HepG2 (cell line): ENCODE data around the gene EEF1E1. TPM values are rescaled to one million over a fixed set of nuclear protein-coding genes. Genes with fewer than 3 reads are reported as not detected.

Experiments
- AKNA ChIP-seq: sonication (generic); formaldehyde crosslinking; IDR thresholded peaks from 2 replicates; pipeline ENCODE4 v1.4.0; 2020; ENCODE audit warnings: missing genetic modification reagents, borderline replicate concordance
- ARID5B ChIP-seq: IDR thresholded peaks from 2 replicates; pipeline ENCODE4 v1.4.0; 2020; ENCODE audit warnings: mild to moderate bottlenecking, missing genetic modification reagents
- DPF2 ChIP-seq: sonication (generic); formaldehyde crosslinking; IDR thresholded peaks from 2 replicates; pipeline ENCODE4 v1.4.0; 2020; ENCODE audit warnings: mild to moderate bottlenecking, low read depth, missing genetic modification reagents, borderline replicate concordance
- ESRRA ChIP-seq: sonication (generic); formaldehyde crosslinking; IDR thresholded peaks from 2 replicates; pipeline ENCODE4 v1.5.1; 2020; ENCODE audit warnings: mild to moderate bottlenecking, low read depth, missing genetic modification reagents
- FOXA1 ChIP-seq, 2 experiments: fragments of 450-650 bp in 1 of 2; sonication (generic) in 1 of 2; formaldehyde crosslinking in 1 of 2; IDR thresholded peaks; 2 replicates each; pipeline versions ENCODE4 v1.4.0 to v1.6.1; 2016 to 2020; ENCODE audit warnings: missing genetic modification reagents in 1 of 2
- MLX ChIP-seq: IDR thresholded peaks from 2 replicates; pipeline ENCODE4 v1.6.1; 2016
- RXRA ChIP-seq: sonication (generic); formaldehyde crosslinking; IDR thresholded peaks from 2 replicates; pipeline ENCODE4 v1.5.1; 2020; ENCODE audit warnings: missing genetic modification reagents
- TCF12 ChIP-seq, 2 experiments: fragments of 450-650 bp in 1 of 2; sonication (generic) in 1 of 2; formaldehyde crosslinking in 1 of 2; IDR thresholded peaks; 2 replicates each; pipeline versions ENCODE4 v1.6.1 to v1.8.0; 2017 to 2022; ENCODE audit warnings: antibody characterized with exemption in 1 of 2, mild to moderate bottlenecking in 1 of 2, missing genetic modification reagents in 1 of 2, moderate library complexity in 1 of 2
- ZNF160 ChIP-seq: sonication (generic); formaldehyde crosslinking; IDR thresholded peaks from 2 replicates; pipeline ENCODE4 v1.8.0; 2022; ENCODE audit warnings: mild to moderate bottlenecking, inconsistent platforms, missing genetic modification reagents
- ZNF788 ChIP-seq: sonication (generic); formaldehyde crosslinking; IDR thresholded peaks from 2 replicates; pipeline ENCODE4 v1.5.0; 2020; ENCODE audit warnings: mild to moderate bottlenecking, missing genetic modification reagents, borderline replicate concordance
- polyA plus RNA-seq, 8 experiments: library from polyadenylated mRNA; depleted of rRNA in 3 of 8; stranded (reverse) in 7 of 8; unstranded in 1 of 8; fragments of >200 nt; fragmentation: Illumina TruSeq in 4 of 8; extraction: Trizol in 4 of 8; gene quantifications; 2 replicates each; pipeline versions ENCODE4 v1.2.1 to v1.2.3, GENCODE V29; 2011 to 2016; ENCODE audit warnings: low read depth in 4 of 8, missing spikeins in 1 of 8, mixed read lengths in 1 of 8; ENCODE audit not compliant: insufficient read depth in 1 of 8
- total RNA-seq, 5 experiments: library from RNA; depleted of rRNA; stranded (reverse); fragments of >200 nt; fragmentation: Illumina TruSeq; extraction: Trizol; gene quantifications; 2 replicates each; pipeline ENCODE4 v1.2.3, GENCODE V29; 2016; ENCODE audit warnings: low read depth in 1 of 5
- TF ChIP-seq, protein P1 (sequence below): sonication (generic); formaldehyde crosslinking; IDR thresholded peaks from 2 replicates; pipeline ENCODE4 v1.5.1; 2020; ENCODE audit warnings: mild to moderate bottlenecking, missing genetic modification reagents, moderate library complexity
- TF ChIP-seq, protein P2 (sequence below): sonication (generic); formaldehyde crosslinking; IDR thresholded peaks from 2 replicates; pipeline ENCODE4 v1.5.1; 2020; ENCODE audit warnings: mild to moderate bottlenecking, missing genetic modification reagents, borderline replicate concordance

EEF1E1 gene
- total and polyA plus RNA-seq, 2 of the 13 experiments (the other 11 are each of a cell fraction or from before 2014, with no cell fraction given) = 128 to 188 TPM

- TF ChIP-seq ARID5B (CRISPR knock-in tag) (peak; percentile 85), TCF12 (IDR thresholded peaks at IDR 0.05) (no peak), TCF12 (CRISPR knock-in tag; IDR thresholded peaks at IDR 0.05) (no peak), FOXA1 (IDR thresholded peaks at IDR 0.05) (no peak), FOXA1 (CRISPR knock-in tag; IDR thresholded peaks at IDR 0.05) (peak; percentile 79), ZNF160 (CRISPR knock-in tag) (no peak), ESRRA (CRISPR knock-in tag) (peak; percentile 32; the same call in 1 of the 2 replicates), AKNA (no peak), RXRA (CRISPR knock-in tag) (peak; percentile 69; the same call in 1 of the 2 replicates), MLX (CRISPR knock-in tag) (peak; percentile 72; the same call in 1 of the 2 replicates), DPF2 (peak; percentile 75), ZNF788 (CRISPR knock-in tag) (peak; percentile 23; the same call in 1 of the 2 replicates)
- TF ChIP-seq, protein P1, sequence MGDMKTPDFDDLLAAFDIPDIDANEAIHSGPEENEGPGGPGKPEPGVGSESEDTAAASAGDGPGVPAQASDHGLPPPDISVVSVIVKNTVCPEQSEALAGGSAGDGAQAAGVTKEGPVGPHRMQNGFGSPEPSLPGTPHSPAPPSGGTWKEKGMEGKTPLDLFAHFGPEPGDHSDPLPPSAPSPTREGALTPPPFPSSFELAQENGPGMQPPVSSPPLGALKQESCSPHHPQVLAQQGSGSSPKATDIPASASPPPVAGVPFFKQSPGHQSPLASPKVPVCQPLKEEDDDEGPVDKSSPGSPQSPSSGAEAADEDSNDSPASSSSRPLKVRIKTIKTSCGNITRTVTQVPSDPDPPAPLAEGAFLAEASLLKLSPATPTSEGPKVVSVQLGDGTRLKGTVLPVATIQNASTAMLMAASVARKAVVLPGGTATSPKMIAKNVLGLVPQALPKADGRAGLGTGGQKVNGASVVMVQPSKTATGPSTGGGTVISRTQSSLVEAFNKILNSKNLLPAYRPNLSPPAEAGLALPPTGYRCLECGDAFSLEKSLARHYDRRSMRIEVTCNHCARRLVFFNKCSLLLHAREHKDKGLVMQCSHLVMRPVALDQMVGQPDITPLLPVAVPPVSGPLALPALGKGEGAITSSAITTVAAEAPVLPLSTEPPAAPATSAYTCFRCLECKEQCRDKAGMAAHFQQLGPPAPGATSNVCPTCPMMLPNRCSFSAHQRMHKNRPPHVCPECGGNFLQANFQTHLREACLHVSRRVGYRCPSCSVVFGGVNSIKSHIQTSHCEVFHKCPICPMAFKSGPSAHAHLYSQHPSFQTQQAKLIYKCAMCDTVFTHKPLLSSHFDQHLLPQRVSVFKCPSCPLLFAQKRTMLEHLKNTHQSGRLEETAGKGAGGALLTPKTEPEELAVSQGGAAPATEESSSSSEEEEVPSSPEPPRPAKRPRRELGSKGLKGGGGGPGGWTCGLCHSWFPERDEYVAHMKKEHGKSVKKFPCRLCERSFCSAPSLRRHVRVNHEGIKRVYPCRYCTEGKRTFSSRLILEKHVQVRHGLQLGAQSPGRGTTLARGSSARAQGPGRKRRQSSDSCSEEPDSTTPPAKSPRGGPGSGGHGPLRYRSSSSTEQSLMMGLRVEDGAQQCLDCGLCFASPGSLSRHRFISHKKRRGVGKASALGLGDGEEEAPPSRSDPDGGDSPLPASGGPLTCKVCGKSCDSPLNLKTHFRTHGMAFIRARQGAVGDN (CRISPR knock-in tag) = peak; percentile 25; the same call in 1 of the 2 replicates
- TF ChIP-seq, protein P2, sequence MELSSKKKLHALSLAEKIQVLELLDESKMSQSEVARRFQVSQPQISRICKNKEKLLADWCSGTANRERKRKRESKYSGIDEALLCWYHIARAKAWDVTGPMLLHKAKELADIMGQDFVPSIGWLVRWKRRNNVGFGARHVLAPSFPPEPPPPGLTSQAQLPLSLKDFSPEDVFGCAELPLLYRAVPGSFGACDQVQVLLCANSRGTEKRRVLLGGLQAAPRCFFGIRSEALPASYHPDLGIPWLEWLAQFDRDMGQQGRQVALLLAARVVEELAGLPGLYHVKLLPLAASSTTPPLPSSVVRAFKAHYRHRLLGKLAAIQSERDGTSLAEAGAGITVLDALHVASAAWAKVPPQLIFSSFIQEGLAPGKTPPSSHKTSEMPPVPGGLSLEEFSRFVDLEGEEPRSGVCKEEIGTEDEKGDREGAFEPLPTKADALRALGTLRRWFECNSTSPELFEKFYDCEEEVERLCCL (CRISPR knock-in tag) = 0 out of 2 replicates have a peak, but pooled peaks have one; percentile 33
Measured at GRCh38 chr6:8108031-8108660, 5.8 kb upstream of the EEF1E1 start (continued).
